DMS 273 treated with DMSO at 0.1 percent for 48 hours (cell line): ENCODE data around the gene SMAD3.

Experiments used
- DNase-seq: peaks from one replicate; lab custom pipeline; 2025; lab: John Stamatoyannopoulos, UW

The SMAD3 gene

GRCh38 chr15:67080900-67081431 lies 15.6 kb downstream of the SMAD3 start:
- no peak for DNase-seq

DNA sequence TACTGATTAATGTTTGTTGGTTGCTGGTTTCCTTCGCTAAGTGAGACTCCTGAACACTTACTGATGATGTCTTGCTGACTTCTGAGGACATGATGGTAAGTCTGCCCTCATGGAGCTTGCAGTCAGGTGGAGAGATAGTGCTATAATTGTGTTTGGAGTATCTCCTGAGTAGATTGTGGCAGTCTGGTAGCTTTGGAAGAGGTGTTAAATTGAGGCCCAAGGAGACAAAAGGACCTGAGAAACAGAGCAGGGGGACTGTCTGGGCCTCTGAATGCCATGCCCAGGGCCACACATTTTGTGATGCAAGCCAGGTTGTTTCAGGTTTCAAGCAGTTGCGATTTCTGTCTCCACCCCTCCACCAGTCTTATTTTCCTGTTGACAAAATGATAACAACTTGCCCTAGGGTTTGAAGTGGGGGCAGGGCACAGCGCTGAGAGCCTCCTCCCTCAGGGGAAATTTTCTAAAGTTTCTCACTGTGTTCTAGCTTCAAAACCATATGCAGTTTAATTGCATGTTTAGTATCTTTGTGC lies 16.7 kb downstream of the SMAD3 start:
- DNase-seq: no peak

GRCh38 chr15:67083135-67083762 lies 17.8 kb downstream of the SMAD3 start:
- DNase-seq: no peak

GRCh38 chr15:67084561-67084960 lies 19.2 kb downstream of the SMAD3 start:
- no peak for DNase-seq

DNA sequence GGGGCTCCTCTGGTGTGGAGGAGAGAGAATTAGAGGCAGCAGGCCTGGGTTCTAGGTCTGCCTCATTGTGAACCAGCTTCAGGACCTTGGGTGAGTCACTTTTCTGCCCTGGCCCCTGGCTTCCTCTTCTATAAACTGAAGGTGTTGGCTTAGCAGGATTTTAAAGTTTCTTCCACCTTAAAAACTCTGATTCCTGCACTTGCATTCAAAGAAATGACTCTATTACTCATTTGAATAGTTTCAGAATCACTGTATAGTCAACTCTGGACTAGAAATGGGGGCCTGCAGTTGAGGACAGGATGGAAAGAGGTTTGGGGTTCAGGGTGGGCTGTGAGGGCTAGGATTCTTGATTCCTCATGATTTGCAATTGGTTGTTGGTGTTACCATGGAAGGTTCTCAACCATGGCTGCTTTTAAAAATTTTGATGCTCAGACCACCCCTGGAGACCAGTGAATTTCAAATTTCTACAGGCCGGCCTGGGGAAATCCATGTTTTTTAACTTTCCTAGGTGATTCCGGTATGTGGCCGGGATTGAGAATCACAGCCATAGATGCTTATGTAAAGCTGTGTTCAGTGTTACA lies 19.9 kb downstream of the SMAD3 start:
- DNase-seq: no peak

DNA sequence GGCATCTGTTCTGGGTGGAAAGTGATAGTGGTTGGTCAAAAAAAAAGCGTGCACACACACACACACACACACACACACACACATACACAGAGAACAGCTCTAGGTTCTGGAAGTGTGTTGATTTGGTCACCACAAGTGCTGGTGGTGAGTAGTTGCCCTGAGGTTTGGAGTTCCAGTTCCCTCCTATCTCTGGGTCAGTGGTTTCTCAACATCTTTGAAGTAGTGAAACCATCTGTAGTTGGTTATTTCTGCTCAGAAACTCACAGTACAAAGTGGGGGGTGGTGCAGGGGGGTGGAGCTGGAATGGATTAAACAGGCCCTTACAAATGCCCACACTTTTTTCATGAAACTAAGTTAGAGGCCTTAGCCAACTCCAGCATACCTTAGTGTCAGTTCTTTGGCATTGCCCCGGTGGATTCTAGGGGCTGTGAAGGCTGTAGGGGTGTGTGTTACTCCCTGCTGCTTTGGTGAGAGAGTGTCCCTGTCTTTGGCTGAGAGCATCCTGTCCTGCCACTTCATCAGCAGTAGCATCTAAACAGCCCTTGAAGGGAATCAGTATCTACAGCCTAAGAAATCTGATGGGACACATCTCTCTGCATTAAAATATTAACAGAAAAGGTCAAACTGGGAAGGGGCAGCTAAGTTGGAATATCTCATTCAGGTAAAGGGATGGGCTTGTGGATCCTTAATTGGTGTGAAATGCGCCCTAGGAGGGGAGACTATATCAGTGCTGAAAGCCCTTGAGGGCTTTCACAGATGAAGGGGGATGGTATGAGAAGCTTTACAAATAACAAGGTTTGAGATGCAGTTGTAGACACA lies 20.6 kb downstream of the SMAD3 start:
- DNase-seq: no peak

GRCh38 chr15:67086637-67086914 lies 21.2 kb downstream of the SMAD3 start:
- no peak for DNase-seq

DNA sequence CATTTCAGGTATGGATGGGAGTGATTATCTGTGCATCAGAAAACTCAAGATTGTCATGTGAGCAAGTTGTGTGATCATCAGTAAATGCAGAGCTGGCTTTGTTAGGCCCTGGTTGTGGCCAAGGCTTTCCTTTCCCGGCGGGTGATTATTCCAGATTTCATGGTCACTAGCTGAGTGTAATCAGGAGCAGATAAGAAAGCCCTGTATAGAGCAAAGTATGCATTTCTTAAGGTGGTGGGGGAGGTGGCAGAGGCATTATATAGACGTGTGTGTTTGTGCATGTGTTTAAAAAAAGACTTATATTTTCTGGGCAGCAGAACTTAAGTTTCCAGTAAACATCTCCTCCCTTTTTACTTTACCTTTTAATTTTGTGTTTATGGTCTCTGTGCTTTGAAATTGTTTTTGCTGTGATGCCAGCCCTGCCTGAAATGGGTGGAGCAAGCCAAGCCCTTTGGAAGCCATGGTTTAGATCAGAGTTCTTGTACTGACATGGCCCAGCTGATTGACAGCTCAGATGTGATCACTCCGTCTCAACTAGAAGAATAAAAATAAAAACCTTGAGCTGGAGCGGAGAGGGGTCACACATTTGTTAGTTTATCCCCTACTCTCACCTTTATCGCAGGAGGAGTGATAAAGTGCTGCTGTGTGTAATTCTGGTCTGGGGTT lies 22.2 kb downstream of the SMAD3 start:
- DNase-seq: no peak

DNA sequence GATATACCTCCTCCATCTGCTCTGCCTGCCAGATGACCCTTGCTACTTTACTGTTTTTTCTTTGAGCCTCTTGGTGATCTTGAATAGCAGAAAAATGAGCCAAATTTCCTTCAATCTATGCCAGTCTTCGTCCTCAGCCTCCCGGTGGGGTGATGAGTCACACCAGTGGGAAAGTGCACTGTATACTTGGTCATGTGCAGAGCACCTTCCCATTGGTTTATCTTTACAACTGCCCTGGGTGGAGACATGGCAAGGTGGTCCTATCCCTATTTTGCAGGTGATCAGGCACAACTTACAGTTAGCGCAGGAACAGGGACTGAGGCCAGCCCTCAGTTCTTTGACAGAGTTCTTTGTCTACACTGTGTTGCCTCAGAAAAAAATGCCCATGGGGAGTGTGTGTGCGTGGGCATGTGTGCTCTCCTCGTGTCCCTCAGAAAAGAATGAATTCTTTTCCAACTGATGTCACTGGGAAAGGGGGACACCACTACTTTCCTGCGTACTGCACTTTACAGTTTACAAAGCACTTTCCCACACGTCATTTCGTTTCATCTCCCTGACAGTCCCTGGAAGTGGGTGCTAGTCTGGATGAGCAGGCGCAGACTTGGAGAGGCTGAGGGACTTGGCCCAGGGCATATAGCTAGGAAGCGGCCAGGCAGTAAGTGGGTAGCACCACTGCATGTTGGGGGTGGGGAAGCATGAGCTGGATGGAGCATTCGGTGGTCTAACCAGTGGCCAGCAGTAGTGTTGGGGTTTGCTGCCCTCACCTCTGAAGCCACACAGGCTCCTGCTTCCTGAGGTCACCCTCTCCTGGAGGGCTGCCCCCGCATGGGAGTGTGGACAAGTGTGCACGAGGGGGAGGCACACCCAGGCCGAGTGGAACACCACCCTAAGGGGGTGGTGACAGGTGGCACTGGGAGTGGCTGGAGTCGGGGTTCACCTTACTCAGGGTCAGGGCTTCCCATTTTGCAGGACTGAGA lies 24.1 kb downstream of the SMAD3 start:
- no peak for DNase-seq

- no peak for DNase-seq
Measured at GRCh38 chr15:67090297-67091070, 25.1 kb downstream of the SMAD3 start.

DNA sequence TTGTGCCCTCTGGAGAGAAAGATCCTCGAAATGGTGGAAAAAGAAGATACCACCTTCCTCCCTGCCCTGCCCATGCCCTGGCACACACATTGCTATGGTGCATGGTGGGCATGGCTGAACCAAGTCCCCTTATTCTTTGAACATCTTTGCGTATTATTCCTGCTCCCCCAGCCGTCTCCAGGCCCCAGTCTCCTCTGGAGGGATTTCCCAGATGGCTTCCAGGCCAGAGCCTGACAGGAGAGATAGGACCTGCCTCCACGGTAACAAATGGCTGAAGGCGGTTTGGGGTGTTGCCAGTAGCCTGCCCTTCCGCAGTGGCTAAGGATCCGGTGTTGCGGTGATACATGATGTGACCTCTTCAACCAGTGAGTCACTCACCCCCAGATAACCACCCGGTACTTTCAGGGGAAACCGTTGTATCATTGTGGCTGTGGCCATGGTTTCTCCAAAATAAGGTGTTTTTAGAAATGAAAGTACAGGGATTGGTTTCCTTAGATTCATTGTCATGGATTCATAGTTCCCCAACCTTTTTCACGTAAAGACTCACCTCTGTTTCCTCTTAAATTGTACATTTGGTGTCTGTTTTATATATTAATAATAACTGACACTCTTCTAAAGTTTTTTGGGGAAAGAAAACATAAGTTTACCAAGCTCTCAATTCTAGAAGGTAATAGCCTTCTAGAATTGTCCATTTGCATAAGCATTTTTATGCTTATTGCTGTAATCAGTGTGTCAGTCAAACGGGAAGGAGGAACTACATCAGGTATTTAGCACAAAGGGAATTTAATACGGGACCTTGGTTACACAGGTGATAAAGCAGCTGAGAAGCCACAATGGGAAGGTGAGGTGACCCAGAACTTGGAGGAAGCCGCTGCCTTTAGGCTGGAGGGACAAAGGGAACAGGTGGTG lies 25.9 kb downstream of the SMAD3 start:
- DNase-seq: no peak

DNA sequence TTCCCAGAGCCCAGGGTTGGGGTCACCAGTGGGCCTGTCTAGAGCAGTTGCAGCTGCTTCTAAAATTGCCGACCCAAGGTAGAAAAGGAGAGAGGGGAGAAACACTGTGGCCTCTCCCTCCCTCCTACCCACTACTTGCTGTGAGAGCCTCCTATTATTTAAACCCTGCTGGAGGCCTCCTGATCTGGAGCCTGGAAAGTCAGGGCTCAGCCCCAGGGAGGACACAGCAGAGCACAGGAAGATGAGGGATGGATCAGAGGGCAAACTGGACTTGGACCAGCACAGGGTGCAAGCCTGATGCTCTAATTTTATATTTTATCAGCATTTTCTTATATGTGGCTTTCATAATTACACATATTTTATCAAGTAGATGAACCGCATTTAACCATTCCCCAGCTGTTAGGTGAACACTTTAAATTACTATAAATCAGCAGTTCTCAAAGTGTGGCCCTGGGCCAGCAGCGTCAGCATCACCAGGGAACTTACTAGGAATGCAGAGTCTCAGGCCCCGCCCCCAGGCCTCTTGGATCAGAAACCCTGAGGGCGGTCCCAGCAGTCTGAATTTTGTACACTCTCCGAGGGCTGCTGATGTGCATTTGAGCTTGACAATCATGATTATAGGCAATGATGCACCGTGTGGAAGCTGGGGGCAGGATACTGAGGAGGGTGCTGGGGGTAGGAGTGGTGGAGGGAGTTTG lies 26.7 kb downstream of the SMAD3 start:
- DNase-seq: no peak

- DNase-seq: no peak
Measured at GRCh38 chr15:67092752-67093503, 27.5 kb downstream of the SMAD3 start.

DNA sequence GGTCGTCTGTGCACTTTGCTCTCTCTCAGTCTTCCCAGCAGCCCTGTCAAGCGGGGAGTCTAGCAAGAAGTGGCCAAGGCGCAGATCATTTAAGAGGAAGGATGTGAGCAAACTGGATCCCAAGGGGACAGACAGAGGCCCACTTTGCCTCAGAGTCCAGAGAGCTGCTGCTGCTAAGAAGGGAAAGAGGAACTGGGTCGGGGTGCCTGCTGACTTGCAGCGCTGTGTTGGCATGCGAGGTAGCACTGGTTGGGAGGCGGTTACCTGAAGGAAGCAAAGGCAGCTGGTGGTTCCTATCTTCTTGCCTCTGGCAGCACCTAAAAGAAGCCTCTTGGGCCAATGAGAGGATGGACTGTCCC lies 28.1 kb downstream of the SMAD3 start:
- no peak for DNase-seq

DNA sequence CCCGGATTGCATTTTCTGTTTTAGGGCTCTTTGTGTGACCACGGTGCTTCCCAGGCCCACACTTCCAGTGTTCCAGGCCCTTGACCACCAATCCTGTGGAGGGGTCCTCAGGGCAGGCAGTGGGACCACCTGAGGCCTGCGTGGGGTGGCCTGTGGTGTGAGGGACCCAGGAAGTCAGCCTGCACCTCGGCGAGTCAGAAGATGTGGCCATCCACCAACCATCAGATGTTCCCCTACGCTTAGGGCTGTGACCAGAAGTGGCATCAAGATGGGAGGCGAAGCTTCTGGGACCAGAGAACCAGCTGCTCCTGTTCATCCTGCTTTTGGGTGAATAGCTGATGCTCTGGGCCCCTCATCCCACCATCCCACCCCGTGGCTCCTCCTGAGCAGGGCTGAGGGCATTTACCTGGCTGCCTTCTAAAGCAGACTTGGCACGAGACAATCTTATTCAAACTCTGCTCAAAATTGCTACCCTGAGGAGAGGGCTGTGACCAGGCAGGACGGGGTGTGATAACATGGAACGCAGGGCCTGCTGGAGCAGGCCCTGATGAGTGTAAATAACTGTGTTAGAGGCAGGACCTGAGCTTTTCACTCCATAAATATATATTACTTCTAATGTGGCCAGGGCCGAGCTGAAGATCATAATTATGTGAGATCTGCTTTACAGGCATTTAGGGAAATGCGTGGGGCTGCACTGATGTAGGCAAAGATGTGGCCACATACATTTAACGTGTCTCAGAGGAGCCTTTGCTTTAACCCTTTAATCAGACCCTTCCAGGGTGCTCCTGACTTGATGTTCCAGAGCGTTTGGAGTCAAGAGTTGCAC lies 28.8 kb downstream of the SMAD3 start:
- no peak for DNase-seq

GRCh38 chr15:67095912-67096311 lies 30.5 kb downstream of the SMAD3 start:
- DNase-seq: no peak
